Sigmoid colon (tissue), 4 donors: ENCODE measurements around the gene ZNF486.

ENCODE experiments used
- EP300 ChIP-seq, 4 donors: sonication (generic); formaldehyde crosslinking; IDR thresholded peaks; one replicate each; pipeline ENCODE4 v1.6.1; 2017; ENCODE audit warnings: antibody characterized with exemption in 4 of 4
- POLR2A ChIP-seq, 2 donors: fragments of 450-650 bp; IDR thresholded peaks; one replicate each; pipeline ENCODE4 v1.6.1; 2016; ENCODE audit warnings: antibody characterized with exemption in 2 of 2, mild to moderate bottlenecking in 2 of 2, moderate library complexity in 2 of 2
- POLR2AphosphoS5 ChIP-seq, 4 donors: sonication (generic); formaldehyde crosslinking; IDR thresholded peaks; one replicate each; pipeline ENCODE4 v1.6.1; 2017; ENCODE audit warnings: antibody characterized with exemption in 4 of 4
- TF ChIP-seq, protein P1 (sequence below), 4 experiments: fragments of 450-650 bp in 3 of 4; fragments of 200-600 bp in 1 of 4; IDR thresholded peaks; one replicate each; pipeline ENCODE4 v1.5.1; 2016 to 2019; ENCODE audit warnings: antibody characterized with exemption in 4 of 4, mild to moderate bottlenecking in 3 of 4, moderate library complexity in 2 of 4

DNA sequence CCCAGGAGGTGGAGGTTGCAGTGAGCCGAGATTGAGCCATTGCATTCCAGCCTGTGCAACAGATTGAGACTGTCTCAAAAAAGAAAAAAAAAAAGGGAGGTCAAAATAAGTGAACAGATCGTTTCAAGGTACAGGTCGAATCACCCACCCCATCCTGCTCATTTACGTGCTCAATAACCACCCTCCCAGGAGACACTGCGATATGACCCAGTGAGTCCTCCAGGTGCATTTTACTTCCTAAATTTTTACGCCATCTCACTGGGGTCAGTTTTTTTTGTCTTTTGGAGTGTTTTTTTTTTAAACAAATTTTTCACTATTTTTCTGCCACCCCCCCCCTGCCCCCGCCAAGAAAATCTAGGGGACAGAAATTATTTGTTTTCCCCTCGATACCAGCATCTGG, 68.1 kb downstream of the ZNF486 start:
- TF ChIP-seq, protein P1, sequence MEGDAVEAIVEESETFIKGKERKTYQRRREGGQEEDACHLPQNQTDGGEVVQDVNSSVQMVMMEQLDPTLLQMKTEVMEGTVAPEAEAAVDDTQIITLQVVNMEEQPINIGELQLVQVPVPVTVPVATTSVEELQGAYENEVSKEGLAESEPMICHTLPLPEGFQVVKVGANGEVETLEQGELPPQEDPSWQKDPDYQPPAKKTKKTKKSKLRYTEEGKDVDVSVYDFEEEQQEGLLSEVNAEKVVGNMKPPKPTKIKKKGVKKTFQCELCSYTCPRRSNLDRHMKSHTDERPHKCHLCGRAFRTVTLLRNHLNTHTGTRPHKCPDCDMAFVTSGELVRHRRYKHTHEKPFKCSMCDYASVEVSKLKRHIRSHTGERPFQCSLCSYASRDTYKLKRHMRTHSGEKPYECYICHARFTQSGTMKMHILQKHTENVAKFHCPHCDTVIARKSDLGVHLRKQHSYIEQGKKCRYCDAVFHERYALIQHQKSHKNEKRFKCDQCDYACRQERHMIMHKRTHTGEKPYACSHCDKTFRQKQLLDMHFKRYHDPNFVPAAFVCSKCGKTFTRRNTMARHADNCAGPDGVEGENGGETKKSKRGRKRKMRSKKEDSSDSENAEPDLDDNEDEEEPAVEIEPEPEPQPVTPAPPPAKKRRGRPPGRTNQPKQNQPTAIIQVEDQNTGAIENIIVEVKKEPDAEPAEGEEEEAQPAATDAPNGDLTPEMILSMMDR (IDR thresholded peaks at IDR 0.05), result no peak
- TF ChIP-seq EP300 (IDR thresholded peaks at IDR 0.05) (no peak), POLR2A (IDR thresholded peaks at IDR 0.05) (no peak), POLR2AphosphoS5 (IDR thresholded peaks at IDR 0.05) (no peak)
